K562 (cell line): ENCODE data around the gene ASRGL1. TPM values are rescaled to one million over a fixed set of nuclear protein-coding genes. Genes with fewer than 3 reads are reported as not detected.

Source experiments
- ATAC-seq: fragments of 200-7000 bp; cut with Tn5 transposase; 3 replicates; pipeline ENCODE4 v1.9.1; 2020; ENCODE audit warnings: moderate library complexity
- BruUV-seq: library from RNA; stranded (reverse); fragments of 400-500 nt; replicated peaks from 2 replicates; lab custom pipeline; 2021; lab: Mats Ljungman, UMichigan
- CTCF ChIA-PET: fragments of 300-600 bp; formaldehyde crosslinking; extraction: SDS; loops from one replicate; lab custom pipeline; 2021; ENCODE audit warnings: low intra/inter-chr PET ratio; lab: Yijun Ruan, JAX
- POLR2A ChIA-PET: fragments of 300-600, 350-650 bp; sonication (Branson Sonifier 250); formaldehyde crosslinking; extraction: SDS; loops from one replicate; lab custom pipeline; 2021; ENCODE audit warnings: antibody characterized with exemption, inconsistent platforms; lab: Yijun Ruan, JAX
- DNase-seq, 4 experiments: peaks; one replicate each; pipeline versions ENCODE4 v3.0.0 to v3.0.0-alpha.2; 2011 to 2018; ENCODE audit warnings: low spot score in 3 of 4, mixed read lengths in 3 of 4; ENCODE audit errors: extremely low read depth in 1 of 4
- FAIRE-seq: peaks from 2 replicates; lab custom pipeline; 2011; peaks lifted over from hg19 to GRCh38; lab: Jason Lieb, UNC
- H2AFZ ChIP-seq: 2 replicates; pipeline ENCODE4 v1.6.0; 2011; ENCODE audit warnings: low read depth, low read length, control low read depth, inconsistent platforms
- H3K27ac ChIP-seq: fragments of 200-600 bp; 3 replicates; pipeline ENCODE4 v1.8.0; 2011; ENCODE audit warnings: low read depth, mild to moderate bottlenecking, control low read depth, inconsistent platforms, low read length, moderate library complexity, mixed read lengths; ENCODE audit errors: extremely low read depth
- H3K27me3 ChIP-seq, 2 experiments: fragments of 300-600 bp in 1 of 2; 2 replicates in 1 of 2; 3 replicates in 1 of 2; pipeline versions ENCODE4 v1.6.0 to v1.8.0; 2011; ENCODE audit warnings: inconsistent platforms in 2 of 2, low read length in 2 of 2, mild to moderate bottlenecking in 1 of 2, mixed read lengths in 1 of 2, moderate library complexity in 1 of 2; ENCODE audit not compliant: control insufficient read depth in 2 of 2, insufficient read depth in 2 of 2
- H3K36me3 ChIP-seq: fragments of 300-600 bp; 3 replicates; pipeline ENCODE4 v1.8.0; 2011; ENCODE audit warnings: mild to moderate bottlenecking, low read length, inconsistent platforms; ENCODE audit not compliant: control insufficient read depth, insufficient read depth
- H3K4me1 ChIP-seq, 2 experiments: fragments of 200-600 bp in 1 of 2; replicated peaks in 1 of 2; 2 replicates in 1 of 2; 3 replicates in 1 of 2; pipeline versions ENCODE4 v1.5.1 to v1.8.0; 2011; ENCODE audit warnings: inconsistent platforms in 2 of 2, low read length in 2 of 2, mild to moderate bottlenecking in 1 of 2, mixed read lengths in 1 of 2, moderate library complexity in 1 of 2; ENCODE audit not compliant: control insufficient read depth in 2 of 2, insufficient read depth in 2 of 2
- H3K4me2 ChIP-seq: 2 replicates; pipeline ENCODE4 v1.6.1; 2011; ENCODE audit warnings: low read length, control low read depth, inconsistent platforms, mixed read lengths; ENCODE audit not compliant: insufficient read depth
- H3K4me3 ChIP-seq: fragments of 200-600 bp; sonication (generic), shearing (Covaris generic); 2 replicates; pipeline ENCODE4 v1.5.1; 2016; ENCODE audit warnings: control low read depth, inconsistent platforms
- H3K79me2 ChIP-seq: fragments of 200-600 bp; 3 replicates; pipeline ENCODE4 v1.8.0; 2011; ENCODE audit warnings: low read length, inconsistent platforms; ENCODE audit not compliant: control insufficient read depth, insufficient read depth
- H3K9ac ChIP-seq, 2 experiments: 2 replicates each; pipeline versions ENCODE4 v1.6.0 to v1.6.1; 2011; ENCODE audit warnings: low read depth in 2 of 2, low read length in 2 of 2, control low read depth in 1 of 2, inconsistent platforms in 1 of 2, mild to moderate bottlenecking in 1 of 2, mixed read lengths in 1 of 2; ENCODE audit not compliant: insufficient read depth in 1 of 2
- H3K9me1 ChIP-seq: one replicate; pipeline ENCODE4 v1.6.0; 2011; ENCODE audit warnings: inconsistent platforms, mild to moderate bottlenecking, low read length, moderate library complexity; ENCODE audit not compliant: control insufficient read depth, insufficient read depth
- H3K9me3 ChIP-seq: replicated peaks from 2 replicates; pipeline ENCODE4 v1.5.1; 2011; ENCODE audit warnings: low read depth, low read length, inconsistent platforms; ENCODE audit not compliant: control insufficient read depth, insufficient read depth
- H4K20me1 ChIP-seq: replicated peaks from 2 replicates; pipeline ENCODE4 v1.6.1; 2011; ENCODE audit warnings: low read length, inconsistent platforms, mixed read lengths; ENCODE audit not compliant: control insufficient read depth, insufficient read depth
- BCL6 ChIP-seq: fragments of 250-450 bp; sonication (Bioruptor Pico); IDR thresholded peaks from 2 replicates; pipeline ENCODE4 v1.4.0; 2020
- DDX20 ChIP-seq: fragments of 450-650 bp; IDR thresholded peaks from 2 replicates; pipeline ENCODE4 v1.6.1; 2016; ENCODE audit warnings: missing genetic modification characterization, low read depth, mild to moderate bottlenecking, missing compliant biosample characterization, moderate library complexity
- EHMT2 ChIP-seq: fragments of 450-650 bp; IDR thresholded peaks from 2 replicates; pipeline ENCODE4 v1.6.1; 2018; ENCODE audit warnings: antibody characterized with exemption
- FOS ChIP-seq: IDR thresholded peaks from 3 replicates; pipeline ENCODE4 v1.6.1; 2011; ENCODE audit not compliant: insufficient read length; ENCODE audit errors: extremely low read depth
- FOXK1 ChIP-seq: sonication (generic); formaldehyde crosslinking; IDR thresholded peaks from 2 replicates; pipeline ENCODE4 v1.8.0; 2022; ENCODE audit warnings: missing genetic modification reagents, mild to moderate bottlenecking, borderline replicate concordance
- HNRNPH1 ChIP-seq: fragments of 200-400 bp; formaldehyde crosslinking; optimal IDR thresholded peaks from 2 replicates; pipeline ENCODE3; 2017; ENCODE audit warnings: low read depth, mild to moderate bottlenecking, low read length, moderate library complexity
- HNRNPLL ChIP-seq: fragments of 200-400 bp; formaldehyde crosslinking; IDR thresholded peaks from 2 replicates; pipeline ENCODE4 v1.6.1; 2017; ENCODE audit warnings: low read length, low read depth, mild to moderate bottlenecking; ENCODE audit not compliant: poor library complexity, severe bottlenecking
- JUND ChIP-seq, 2 experiments: IDR thresholded peaks; 2 replicates in 1 of 2; 3 replicates in 1 of 2; pipeline ENCODE4 v1.6.1; 2011; ENCODE audit warnings: borderline replicate concordance in 2 of 2, low read depth in 2 of 2, low read length in 2 of 2, improper control_type of control experiment in 1 of 2, missing biosample characterization in 1 of 2, missing genetic modification characterization in 1 of 2, missing genetic modification reagents in 1 of 2
- NR2C2 ChIP-seq, 2 experiments: fragments of 200-800 bp in 1 of 2; sonication (Bioruptor generic) in 1 of 2; sonication (generic) in 1 of 2; formaldehyde crosslinking in 1 of 2; IDR thresholded peaks; 2 replicates each; pipeline versions ENCODE4 v1.6.1 to v1.8.0; 2016 to 2022; ENCODE audit warnings: mild to moderate bottlenecking in 1 of 2, missing compliant biosample characterization in 1 of 2, missing genetic modification characterization in 1 of 2, missing genetic modification reagents in 1 of 2
- SLC30A9 ChIP-seq: fragments of 250-450 bp; sonication (Bioruptor Pico); IDR thresholded peaks from 2 replicates; pipeline ENCODE4 v1.8.0; 2022; ENCODE audit warnings: mild to moderate bottlenecking, moderate library complexity
- ZBTB11 ChIP-seq, 3 experiments: fragments of 200-800 bp in 1 of 3; fragments of 250-450 bp in 1 of 3; fragments of 450-650 bp in 1 of 3; sonication (Bioruptor Pico) in 1 of 3; sonication (Bioruptor generic) in 1 of 3; formaldehyde crosslinking in 1 of 3; IDR thresholded peaks; 2 replicates each; pipeline versions ENCODE4 v1.6.1 to v1.8.0; 2016 to 2022; ENCODE audit warnings: mild to moderate bottlenecking in 2 of 3, missing genetic modification characterization in 2 of 3, missing compliant biosample characterization in 1 of 3, moderate library complexity in 1 of 3
- ZNF263 ChIP-seq: sonication (generic); formaldehyde crosslinking; IDR thresholded peaks from 2 replicates; pipeline ENCODE4 v1.8.0; 2022; ENCODE audit warnings: mild to moderate bottlenecking, missing genetic modification reagents, borderline replicate concordance
- ZNF445 ChIP-seq: fragments of 250-450 bp; sonication (Bioruptor Pico); IDR thresholded peaks from 2 replicates; pipeline ENCODE4 v1.4.0; 2020; ENCODE audit warnings: low read depth, mild to moderate bottlenecking, moderate library complexity
- WGBS: fragments of 100-300 bp; shearing (Covaris generic); methylation state at CpG from one replicate; pipeline ENCODE4 v1.1.6; 2016; ENCODE audit warnings: low coverage, mixed read lengths; ENCODE audit not compliant: insufficient coverage; ENCODE audit errors: missing lambda C conversion rate; 5-methylcytosine and 5-hydroxymethylcytosine counted together
- in situ Hi-C: fragments of 300-500 bp; cut with MboI; formaldehyde crosslinking; loops from 4 replicates; pipeline ENCODE4 v1.15.0; 2018; ENCODE audit warnings: inconsistent platforms, mixed read lengths
- intact Hi-C: fragments of 100-400 bp; cut with micrococcal nuclease; formaldehyde crosslinking; loops from 2 replicates; pipeline ENCODE4 v1.14.2; 2022
- polyA plus RNA-seq, 8 experiments: library from polyadenylated mRNA; depleted of rRNA in 4 of 8; stranded (reverse) in 5 of 8; unstranded in 3 of 8; fragments of >200 nt; fragmentation: Nextera tagmentation in 2 of 8; fragmentation: Illumina TruSeq in 1 of 8; extraction: Ambion mirVana in 2 of 8; extraction: Trizol in 1 of 8; gene quantifications; 2 replicates each; pipeline versions ENCODE4 v1.2.1 to v1.2.3, GENCODE V29; 2011 to 2014; ENCODE audit warnings: inconsistent platforms in 1 of 8, missing spikeins in 1 of 8
- total RNA-seq, 7 experiments: library from RNA; depleted of rRNA in 6 of 7; stranded (reverse); fragments of >200 nt in 6 of 7; fragmentation: Illumina TruSeq in 2 of 7; extraction: Trizol in 2 of 7; gene quantifications; 2 replicates each; pipeline versions ENCODE4 v1.2.1 to v1.2.3, GENCODE V29; 2011 to 2021; ENCODE audit warnings: low replicate concordance in 1 of 7

The ASRGL1 gene
- total and polyA plus RNA-seq, 9 of the 15 experiments (the other 6 are each of a cell fraction or from before 2014, with no cell fraction given) = 3.1 to 23.0 (median 11.2) TPM

GRCh38 chr11:62398011-62398994 is 61.1 kb downstream of the ASRGL1 start (continued):
- TF ChIP-seq DDX20 (peak; percentile 43; the same call in 1 of the 2 replicates), SLC30A9 (CRISPR knock-in tag) (no peak), BCL6 (CRISPR knock-in tag) (no peak), NR2C2 (CRISPR knock-in tag; IDR thresholded peaks at IDR 0.05) (no peak), NR2C2 (tag; IDR thresholded peaks at IDR 0.05) (peak; percentile 76), EHMT2 (peak; percentile 83; the same call in 1 of the 2 replicates)

GRCh38 chr11:62399172-62399877 is 62.1 kb downstream of the ASRGL1 start:
- no peaks in the 10 kb centered on the region for H3K36me3 ChIP-seq
- 63% methylated on average over 10 of the region's 10 CpGs for WGBS
- no TSS peak for BruUV-seq
- H3K4me2 ChIP-seq = no peak overlapping the region
- no peak overlapping the region for H2AFZ ChIP-seq
- in situ Hi-C loops = loop anchor here (10.0 to 25.0 kb wide), 3 partner anchors 155 to 613 kb away; partner anchors contain the start of gene SLC22A8
- no peak for FAIRE-seq
- H3K4me1 ChIP-seq = peaks cover 56 to 76% of the 10 kb centered on the region in 2 experiments
- H3K27ac ChIP-seq = no peak overlapping the region
- peak overlapping the region in 1 of 2 experiments; percentile 65; a peak in 2 of 4 replicates for H3K9ac ChIP-seq
- intact Hi-C loops = loop anchor here (5.0 to 10.0 kb wide), 4 partner anchors 308 to 458 kb away; partner anchors contain the start of genes BSCL2, GNG3 and POLR2G
- no peaks in the 10 kb centered on the region for H3K9me3 ChIP-seq
- POLR2A ChIA-PET = interaction anchor here (0.6 to 1.5 kb wide), 5 partner anchors 143 to 202 kb away, joined by 3 to 5 read pairs (median 4); no protein-coding TSS in a partner anchor
- no peak for ATAC-seq
- DNase-seq = peak in 1 of 4 experiments; percentile 6
- H3K27me3 ChIP-seq = no peaks in the 10 kb centered on the region
- no peak overlapping the region for H3K4me3 ChIP-seq
- no peaks in the 10 kb centered on the region for H3K79me2 ChIP-seq
- CTCF ChIA-PET = no interaction called here
- H3K9me1 ChIP-seq = no peaks in the 10 kb centered on the region
- no peaks in the 10 kb centered on the region for H4K20me1 ChIP-seq
- TF ChIP-seq ZNF263 (CRISPR knock-in tag) (no peak), ZNF445 (no peak), FOXK1 (CRISPR knock-in tag) (no peak), JUND (IDR thresholded peaks at IDR 0.05; ENCODE audit: borderline replicate concordance, low read depth, low read length) (no peak), JUND (tag; IDR thresholded peaks at IDR 0.05; ENCODE audit: borderline replicate concordance, low read depth, low read length) (no peak; the same call in 2 of the 3 replicates), HNRNPH1 (no peak), FOS (no peak), ZBTB11 (CRISPR knock-in tag; IDR thresholded peaks at IDR 0.05) (no peak), HNRNPLL (no peak)
